GM12878 (cell line): ENCODE results near the gene PTPN20. TPM values are rescaled to one million over a fixed set of nuclear protein-coding genes. Genes with fewer than 3 reads are reported as not detected.

Experiments
- ATAC-seq: fragments of 200-7000 bp; cut with Tn5 transposase; 3 replicates; pipeline ENCODE4 v1.9.1; 2020; ENCODE audit warnings: mild to moderate bottlenecking, moderate library complexity
- BruUV-seq: library from RNA; stranded (reverse); fragments of 400-500 nt; replicated peaks from 2 replicates; lab custom pipeline; 2021; lab: Mats Ljungman, UMichigan
- CTCF ChIA-PET: fragments of 300-600 bp; sonication (Branson Sonifier 250); formaldehyde crosslinking; extraction: SDS; loops from one replicate; lab custom pipeline; 2021; ENCODE audit warnings: inconsistent platforms; lab: Yijun Ruan, JAX
- POLR2A ChIA-PET: fragments of 350-600 bp; formaldehyde crosslinking; extraction: SDS; loops from one replicate; lab custom pipeline; 2021; ENCODE audit warnings: inconsistent platforms; lab: Charles Lee
- RAD21 ChIA-PET: fragments of 300-600 bp; sonication (Branson Sonifier 250); formaldehyde crosslinking; loops from one replicate; lab custom pipeline; 2023; ENCODE audit warnings: antibody characterized with exemption; ENCODE audit not compliant: unreplicated experiment; lab: Charles Lee
- SMC1A ChIA-PET: fragments of 300-600 bp; sonication (Branson Sonifier 250); formaldehyde crosslinking; loops from one replicate; lab custom pipeline; 2023; ENCODE audit not compliant: unreplicated experiment, uncharacterized antibody; lab: Charles Lee
- DNase-seq: peaks from one replicate; pipeline ENCODE4 v3.0.0-alpha.2; 2011; ENCODE audit warnings: low read depth, low spot score
- FAIRE-seq: peaks from 3 replicates; lab custom pipeline; 2011; peaks lifted over from hg19 to GRCh38; lab: Jason Lieb, UNC
- H2AFZ ChIP-seq: 2 replicates; pipeline ENCODE4 v1.6.0; 2011; ENCODE audit warnings: low read depth, low read length, control low read depth; ENCODE audit not compliant: control insufficient read depth
- H3K27ac ChIP-seq: 2 replicates; pipeline ENCODE4 v1.5.1; 2011; ENCODE audit warnings: control low read depth; ENCODE audit not compliant: control insufficient read depth, insufficient read depth
- H3K27me3 ChIP-seq, 2 experiments: replicated peaks in 1 of 2; 2 replicates each; pipeline versions ENCODE4 v1.6.0 to v1.6.1; 2011; ENCODE audit warnings: low read length in 1 of 2; ENCODE audit not compliant: control insufficient read depth in 2 of 2, insufficient read depth in 2 of 2
- H3K36me3 ChIP-seq, 2 experiments: 2 replicates each; pipeline ENCODE4 v1.5.1; 2011; ENCODE audit warnings: low read length in 1 of 2; ENCODE audit not compliant: control insufficient read depth in 2 of 2, insufficient read depth in 2 of 2
- H3K4me1 ChIP-seq: 2 replicates; pipeline ENCODE4 v1.6.1; 2011; ENCODE audit warnings: mild to moderate bottlenecking, low read length, moderate library complexity, mixed read lengths; ENCODE audit not compliant: control insufficient read depth, insufficient read depth
- H3K4me2 ChIP-seq: 2 replicates; pipeline ENCODE4 v1.6.0; 2011; ENCODE audit warnings: control low read depth; ENCODE audit not compliant: control insufficient read depth, insufficient read depth
- H3K4me3 ChIP-seq: fragments of 200-600 bp; sonication (generic); 2 replicates; pipeline ENCODE4 v1.5.1; 2016
- H3K79me2 ChIP-seq: 2 replicates; pipeline ENCODE4 v1.6.0; 2011; ENCODE audit warnings: low read length; ENCODE audit not compliant: control insufficient read depth, insufficient read depth
- H3K9ac ChIP-seq: 2 replicates; pipeline ENCODE4 v1.8.0; 2011; ENCODE audit warnings: low read length, control low read depth, mixed read lengths; ENCODE audit not compliant: control insufficient read depth, insufficient read depth
- H3K9me3 ChIP-seq: replicated peaks from 3 replicates; pipeline ENCODE4 v1.5.1; 2011; ENCODE audit warnings: mild to moderate bottlenecking, low read length; ENCODE audit not compliant: control insufficient read depth, insufficient read depth
- H4K20me1 ChIP-seq: 2 replicates; pipeline ENCODE4 v1.6.0; 2011; ENCODE audit not compliant: control insufficient read depth, insufficient read depth
- ATF7 ChIP-seq: fragments of 450-650 bp; IDR thresholded peaks from 2 replicates; pipeline ENCODE4 v1.6.1; 2016; ENCODE audit warnings: low read depth, mild to moderate bottlenecking
- CHD4 ChIP-seq: fragments of 200-600 bp; sonication (generic); IDR thresholded peaks from 2 replicates; pipeline ENCODE4 v1.6.1; 2016; ENCODE audit warnings: mild to moderate bottlenecking
- HDAC6 ChIP-seq: fragments of 200-600 bp; sonication (generic); IDR thresholded peaks from one replicate; pipeline ENCODE4 v1.8.0; 2017; ENCODE audit warnings: antibody characterized with exemption; ENCODE audit not compliant: unreplicated experiment
- KDM1A ChIP-seq: fragments of 200-600 bp; sonication (generic); IDR thresholded peaks from 2 replicates; pipeline ENCODE4 v1.6.1; 2016; ENCODE audit warnings: borderline replicate concordance
- MTA3 ChIP-seq: IDR thresholded peaks from 2 replicates; pipeline ENCODE4 v1.6.1; 2012; ENCODE audit warnings: low read length, inconsistent platforms, borderline replicate concordance
- MYB ChIP-seq: fragments of 150-350 bp; IDR thresholded peaks from 2 replicates; pipeline ENCODE4 v1.6.1; 2014; ENCODE audit warnings: mild to moderate bottlenecking, low read depth, low read length, borderline replicate concordance
- NR2F1 ChIP-seq: fragments of 450-650 bp; conservative IDR thresholded peaks from 2 replicates; pipeline ENCODE4 v1.6.1; 2017; ENCODE audit warnings: mild to moderate bottlenecking
- POLR2AphosphoS2 ChIP-seq: IDR thresholded peaks from 2 replicates; pipeline ENCODE4 v1.6.1; 2011; ENCODE audit warnings: low read depth, mild to moderate bottlenecking, low read length, improper control_type of control experiment, moderate library complexity
- SMARCA5 ChIP-seq: fragments of 450-650 bp; IDR thresholded peaks from 2 replicates; pipeline ENCODE4 v1.6.1; 2017; ENCODE audit warnings: mild to moderate bottlenecking
- SPI1 ChIP-seq: IDR thresholded peaks from 2 replicates; pipeline ENCODE4 v1.6.1; 2011; ENCODE audit warnings: low read depth, mild to moderate bottlenecking, low read length, moderate library complexity, borderline replicate concordance; ENCODE audit not compliant: insufficient read depth
- SREBF1 ChIP-seq: IDR thresholded peaks from 2 replicates; pipeline ENCODE4 v1.6.1; 2012; ENCODE audit warnings: mild to moderate bottlenecking, low read length
- STAT1 ChIP-seq: fragments of 450-650 bp; conservative IDR thresholded peaks from 2 replicates; pipeline ENCODE4 v1.6.1; 2014; ENCODE audit warnings: antibody characterized with exemption, mild to moderate bottlenecking
- WGBS: methylation state at CpG from one replicate; pipeline ENCODE4 v1.1.6; 2016; ENCODE audit warnings: low lambda C conversion rate; ENCODE audit not compliant: insufficient replicate concordance, insufficient coverage; ENCODE audit errors: missing lambda C conversion rate; 5-methylcytosine and 5-hydroxymethylcytosine counted together
- in situ Hi-C: fragments of 300-500 bp; cut with MboI; formaldehyde crosslinking; loops from 9 replicates; pipeline ENCODE4 v1.14.3; 2018; ENCODE audit warnings: mixed read lengths
- intact Hi-C: fragments of 100-400 bp; cut with micrococcal nuclease; formaldehyde crosslinking; loops from one replicate; pipeline ENCODE4 v1.14.2; 2022; ENCODE audit not compliant: unreplicated experiment
- polyA plus RNA-seq, 11 experiments: library from polyadenylated mRNA; depleted of rRNA in 4 of 11; unstranded in 6 of 11; stranded (reverse) in 5 of 11; fragments of >200 nt; fragmentation: Nextera tagmentation in 4 of 11; fragmentation: Illumina TruSeq in 1 of 11; extraction: Ambion mirVana in 4 of 11; extraction: Trizol in 1 of 11; gene quantifications; 1 replicate in 1 of 11; 2 replicates in 10 of 11; pipeline versions ENCODE4 v1.2.1 to v1.2.3, GENCODE V29; 2011 to 2016; ENCODE audit warnings: inconsistent platforms in 2 of 11, missing spikeins in 2 of 11, low read depth in 1 of 11
- total RNA-seq, 4 experiments: library from RNA; depleted of rRNA in 3 of 4; stranded (reverse); fragments of >200 nt in 3 of 4; fragmentation: Illumina TruSeq in 1 of 4; extraction: Trizol in 1 of 4; gene quantifications; 2 replicates each; pipeline versions ENCODE4 v1.2.1 to v1.2.3, GENCODE V29; 2013 to 2021
- TF ChIP-seq, protein P1 (sequence below): fragments of 450-650 bp; IDR thresholded peaks from 2 replicates; pipeline ENCODE4 v1.6.1; 2016; ENCODE audit warnings: mild to moderate bottlenecking
- TF ChIP-seq, protein P2 (sequence below): IDR thresholded peaks from 2 replicates; pipeline ENCODE4 v1.6.1; 2012; ENCODE audit warnings: low read depth, low read length, improper control_type of control experiment
- TF ChIP-seq, protein P3 (sequence below): fragments of 450-650 bp; IDR thresholded peaks from 2 replicates; pipeline ENCODE4 v1.6.1; 2018; ENCODE audit warnings: mild to moderate bottlenecking, low read depth, moderate library complexity; ENCODE audit not compliant: partially characterized antibody

Gene PTPN20
- total and polyA plus RNA-seq, 10 of the 15 experiments (the other 5 are each of a cell fraction or from before 2014, with no cell fraction given): 0.04 to 3.4 (median 0.10) TPM; not detected in 4

DNA sequence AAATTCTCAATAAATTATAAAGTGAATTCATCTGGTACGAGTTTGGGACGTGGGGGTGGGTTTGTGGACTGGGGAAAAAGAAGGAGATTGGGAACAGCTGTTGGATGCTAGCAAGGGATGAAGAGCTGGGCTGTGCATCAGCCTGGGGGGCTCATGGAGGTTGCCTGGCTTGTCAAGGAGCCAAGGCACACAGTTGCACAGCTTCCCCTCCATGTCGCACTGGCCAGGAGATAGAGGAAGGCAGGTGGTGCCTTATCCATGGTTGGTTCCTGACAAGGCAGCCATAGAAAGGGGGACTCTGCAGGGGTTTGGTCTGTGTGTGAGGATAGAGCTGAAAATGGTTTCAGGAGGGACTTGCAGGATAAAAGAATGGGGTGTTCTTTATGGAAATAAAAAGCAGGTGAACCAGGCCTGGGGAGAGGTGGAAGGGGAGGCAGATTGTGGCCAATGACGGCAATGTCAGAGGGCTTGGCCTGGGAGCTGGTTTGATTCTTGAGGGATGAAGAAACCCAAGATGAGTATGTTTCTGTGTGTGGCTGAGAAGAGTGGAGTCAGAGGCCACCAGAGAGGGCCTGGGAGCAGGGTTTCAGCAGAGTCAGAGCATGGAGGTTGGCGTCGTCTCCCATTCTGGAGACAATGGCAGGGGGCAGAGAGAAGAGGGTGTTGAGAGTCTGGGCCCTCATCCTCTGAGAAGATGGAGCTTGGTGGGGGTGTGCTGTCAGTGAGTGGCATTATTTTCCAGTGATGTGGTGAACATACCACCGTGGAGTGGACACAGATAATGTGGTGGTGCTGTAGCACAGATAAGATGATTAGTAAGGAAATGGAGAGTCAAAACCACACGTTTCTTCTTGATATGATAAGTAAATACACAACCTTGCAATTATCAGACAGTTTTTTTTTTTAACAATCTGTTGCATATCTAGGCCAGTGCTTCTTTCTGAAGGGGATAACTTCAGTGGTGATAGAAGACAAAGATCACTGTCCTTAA, 108.2 kb downstream of the PTPN20 start:
- Histone ChIP-seq H3K9ac (no peak overlapping the region), H3K4me2 (no peak overlapping the region), H3K27ac (no peak overlapping the region), H3K9me3 (no peaks in the 10 kb centered on the region), H3K4me3 (no peak overlapping the region), H4K20me1 (no peaks in the 10 kb centered on the region), H2AFZ (no peak overlapping the region), H3K36me3 (no peaks in the 10 kb centered on the region), H3K79me2 (no peaks in the 10 kb centered on the region), H3K27me3 (no peaks in the 10 kb centered on the region), H3K4me1 (no peaks in the 10 kb centered on the region)
- FAIRE-seq (no peak), ATAC-seq (no peak), DNase-seq (no peak)
- WGBS: 27% methylated on average over 8 of the region's 8 CpGs
- ChIA-PET RAD21 (no interaction called here), SMC1A (no interaction called here), POLR2A (no interaction called here), CTCF (interaction anchor here (1.0 to 1.1 kb wide), 2 partner anchors 9 to 28 kb away, joined by 3 read pairs; no protein-coding TSS in a partner anchor)
- in situ Hi-C loops: no loop called here
- TF ChIP-seq STAT1: no peak
- no peak for TF ChIP-seq POLR2AphosphoS2
- TF ChIP-seq KDM1A: no peak
- no peak for TF ChIP-seq MYB
- TF ChIP-seq NR2F1: no peak
- no peak for TF ChIP-seq SPI1
- no peak for TF ChIP-seq HDAC6
- TF ChIP-seq, protein P1, sequence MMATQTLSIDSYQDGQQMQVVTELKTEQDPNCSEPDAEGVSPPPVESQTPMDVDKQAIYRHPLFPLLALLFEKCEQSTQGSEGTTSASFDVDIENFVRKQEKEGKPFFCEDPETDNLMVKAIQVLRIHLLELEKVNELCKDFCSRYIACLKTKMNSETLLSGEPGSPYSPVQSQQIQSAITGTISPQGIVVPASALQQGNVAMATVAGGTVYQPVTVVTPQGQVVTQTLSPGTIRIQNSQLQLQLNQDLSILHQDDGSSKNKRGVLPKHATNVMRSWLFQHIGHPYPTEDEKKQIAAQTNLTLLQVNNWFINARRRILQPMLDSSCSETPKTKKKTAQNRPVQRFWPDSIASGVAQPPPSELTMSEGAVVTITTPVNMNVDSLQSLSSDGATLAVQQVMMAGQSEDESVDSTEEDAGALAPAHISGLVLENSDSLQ: no peak
- no peak for TF ChIP-seq ATF7
- TF ChIP-seq MTA3: no peak
- no peak for TF ChIP-seq SMARCA5
- TF ChIP-seq, protein P2, sequence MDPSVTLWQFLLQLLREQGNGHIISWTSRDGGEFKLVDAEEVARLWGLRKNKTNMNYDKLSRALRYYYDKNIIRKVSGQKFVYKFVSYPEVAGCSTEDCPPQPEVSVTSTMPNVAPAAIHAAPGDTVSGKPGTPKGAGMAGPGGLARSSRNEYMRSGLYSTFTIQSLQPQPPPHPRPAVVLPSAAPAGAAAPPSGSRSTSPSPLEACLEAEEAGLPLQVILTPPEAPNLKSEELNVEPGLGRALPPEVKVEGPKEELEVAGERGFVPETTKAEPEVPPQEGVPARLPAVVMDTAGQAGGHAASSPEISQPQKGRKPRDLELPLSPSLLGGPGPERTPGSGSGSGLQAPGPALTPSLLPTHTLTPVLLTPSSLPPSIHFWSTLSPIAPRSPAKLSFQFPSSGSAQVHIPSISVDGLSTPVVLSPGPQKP: no peak
- no peak for TF ChIP-seq CHD4
- TF ChIP-seq, protein P3, sequence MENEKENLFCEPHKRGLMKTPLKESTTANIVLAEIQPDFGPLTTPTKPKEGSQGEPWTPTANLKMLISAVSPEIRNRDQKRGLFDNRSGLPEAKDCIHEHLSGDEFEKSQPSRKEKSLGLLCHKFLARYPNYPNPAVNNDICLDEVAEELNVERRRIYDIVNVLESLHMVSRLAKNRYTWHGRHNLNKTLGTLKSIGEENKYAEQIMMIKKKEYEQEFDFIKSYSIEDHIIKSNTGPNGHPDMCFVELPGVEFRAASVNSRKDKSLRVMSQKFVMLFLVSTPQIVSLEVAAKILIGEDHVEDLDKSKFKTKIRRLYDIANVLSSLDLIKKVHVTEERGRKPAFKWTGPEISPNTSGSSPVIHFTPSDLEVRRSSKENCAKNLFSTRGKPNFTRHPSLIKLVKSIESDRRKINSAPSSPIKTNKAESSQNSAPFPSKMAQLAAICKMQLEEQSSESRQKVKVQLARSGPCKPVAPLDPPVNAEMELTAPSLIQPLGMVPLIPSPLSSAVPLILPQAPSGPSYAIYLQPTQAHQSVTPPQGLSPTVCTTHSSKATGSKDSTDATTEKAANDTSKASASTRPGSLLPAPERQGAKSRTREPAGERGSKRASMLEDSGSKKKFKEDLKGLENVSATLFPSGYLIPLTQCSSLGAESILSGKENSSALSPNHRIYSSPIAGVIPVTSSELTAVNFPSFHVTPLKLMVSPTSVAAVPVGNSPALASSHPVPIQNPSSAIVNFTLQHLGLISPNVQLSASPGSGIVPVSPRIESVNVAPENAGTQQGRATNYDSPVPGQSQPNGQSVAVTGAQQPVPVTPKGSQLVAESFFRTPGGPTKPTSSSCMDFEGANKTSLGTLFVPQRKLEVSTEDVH: no peak
- no peak for TF ChIP-seq SREBF1
- no TSS peak for BruUV-seq
- intact Hi-C loops: no loop called here
